Hepatocyte (in vitro differentiated cells): ENCODE data around the gene L3MBTL3. TPM values are rescaled to one million over a fixed set of nuclear protein-coding genes. Genes with fewer than 3 reads are reported as not detected.
A peak's percentile ranks its signal among the peaks of the same experiment; 100 is the strongest.

Source experiments
- DNase-seq: peaks from one replicate; pipeline ENCODE4 v3.0.0-alpha.2; 2016; ENCODE audit warnings: low spot score
- H2AFZ ChIP-seq: fragments of 200-600 bp; sonication (generic); 2 replicates; pipeline ENCODE4 v1.6.0; 2016; ENCODE audit warnings: antibody characterized with exemption, mild to moderate bottlenecking
- H3K27ac ChIP-seq: fragments of 200-600 bp; sonication (generic); 2 replicates; pipeline ENCODE4 v1.5.1; 2016; ENCODE audit warnings: mild to moderate bottlenecking
- H3K27me3 ChIP-seq: fragments of 200-600 bp; sonication (generic); 2 replicates; pipeline ENCODE4 v1.6.1; 2016
- H3K36me3 ChIP-seq: fragments of 200-600 bp; sonication (generic); replicated peaks from 2 replicates; pipeline ENCODE4 v1.5.1; 2016; ENCODE audit warnings: low read depth; ENCODE audit not compliant: insufficient read depth
- H3K4me1 ChIP-seq: fragments of 200-600 bp; sonication (generic); 2 replicates; pipeline ENCODE4 v1.5.1; 2016; ENCODE audit warnings: mild to moderate bottlenecking, moderate library complexity; ENCODE audit not compliant: insufficient read depth
- H3K4me2 ChIP-seq: fragments of 200-600 bp; sonication (generic); 2 replicates; pipeline ENCODE4 v1.6.0; 2016
- H3K4me3 ChIP-seq: fragments of 200-600 bp; sonication (generic); 2 replicates; pipeline ENCODE4 v1.5.1; 2016; ENCODE audit warnings: mild to moderate bottlenecking
- H3K79me2 ChIP-seq: fragments of 200-600 bp; sonication (generic); 2 replicates; pipeline ENCODE4 v1.6.0; 2017; ENCODE audit warnings: mild to moderate bottlenecking
- H3K9me2 ChIP-seq: fragments of 200-600 bp; sonication (generic); replicated peaks from 2 replicates; pipeline ENCODE4 v1.6.0; 2017; ENCODE audit warnings: mild to moderate bottlenecking; ENCODE audit not compliant: insufficient read depth
- H3K9me3 ChIP-seq: fragments of 200-600 bp; sonication (generic); 2 replicates; pipeline ENCODE4 v1.5.1; 2016; ENCODE audit warnings: low read depth, mild to moderate bottlenecking
- H4K20me1 ChIP-seq: fragments of 200-600 bp; sonication (generic); 2 replicates; pipeline ENCODE4 v1.6.0; 2016; ENCODE audit warnings: mild to moderate bottlenecking; ENCODE audit not compliant: insufficient read depth, poor library complexity, severe bottlenecking
- CTCF ChIP-seq: fragments of 200-600 bp; sonication (generic); IDR thresholded peaks from 2 replicates; pipeline ENCODE4 v1.5.1; 2016; ENCODE audit warnings: antibody characterized with exemption, mild to moderate bottlenecking; ENCODE audit not compliant: poor library complexity
- EZH2 ChIP-seq: fragments of 200-600 bp; sonication (generic); IDR thresholded peaks from 2 replicates; pipeline ENCODE4 v1.6.1; 2016; ENCODE audit warnings: antibody characterized with exemption, mild to moderate bottlenecking, borderline replicate concordance
- EZH2phosphoT487 ChIP-seq: fragments of 200-600 bp; sonication (generic); IDR thresholded peaks from one replicate; pipeline ENCODE4 v1.6.1; 2018; ENCODE audit warnings: antibody characterized with exemption, mild to moderate bottlenecking, low read depth, moderate library complexity; ENCODE audit not compliant: unreplicated experiment, severe bottlenecking
- WGBS: methylation state at CpG from one replicate; pipeline ENCODE4 v1.1.6; 2016; ENCODE audit warnings: low lambda C conversion rate; ENCODE audit errors: missing lambda C conversion rate; 5-methylcytosine and 5-hydroxymethylcytosine counted together
- polyA plus RNA-seq: library from polyadenylated mRNA; unstranded; fragments of >200 nt; fragmentation: Nextera tagmentation; extraction: Ambion mirVana; gene quantifications from 2 replicates; pipeline ENCODE4 v1.2.1, GENCODE V29; 2016
- total RNA-seq: library from RNA; depleted of rRNA; stranded (reverse); fragments of >200 nt; gene quantifications from 2 replicates; pipeline ENCODE4 v1.2.3, GENCODE V29; 2014

L3MBTL3 gene
- total and polyA plus RNA-seq, 2 experiments from 2014 or later: 5.3 to 20.1 TPM

- Histone ChIP-seq H3K9me2 (no peaks in the 10 kb centered on the region), H3K36me3 (no peaks in the 10 kb centered on the region), H3K4me1 (no peaks in the 10 kb centered on the region), H2AFZ (no peak overlapping the region), H3K9me3 (no peaks in the 10 kb centered on the region), H4K20me1 (no peaks in the 10 kb centered on the region), H3K27ac (no peak overlapping the region), H3K4me3 (no peak overlapping the region), H3K4me2 (no peak overlapping the region), H3K27me3 (no peaks in the 10 kb centered on the region), H3K79me2 (peaks cover 29% of the 10 kb centered on the region)
- WGBS: 78% methylated on average over 3 of the region's 3 CpGs
- no peak for DNase-seq
- no peak for TF ChIP-seq EZH2phosphoT487
- TF ChIP-seq EZH2: no peak
- TF ChIP-seq CTCF: peak; percentile 42
These were observed 18.9 kb downstream of the L3MBTL3 start for GRCh38 chr6:130037207-130037811.

GRCh38 chr6:130041594-130041993 lies 23.2 kb downstream of the L3MBTL3 start:
- DNase-seq: no peak
- Histone ChIP-seq H3K4me2 (no peak overlapping the region), H3K36me3 (no peaks in the 10 kb centered on the region), H3K4me3 (no peak overlapping the region), H3K9me3 (no peaks in the 10 kb centered on the region), H3K79me2 (peaks cover 22% of the 10 kb centered on the region), H2AFZ (no peak overlapping the region), H4K20me1 (no peaks in the 10 kb centered on the region), H3K4me1 (no peaks in the 10 kb centered on the region), H3K27ac (no peak overlapping the region), H3K9me2 (no peaks in the 10 kb centered on the region), H3K27me3 (no peaks in the 10 kb centered on the region)
- no peak for TF ChIP-seq EZH2phosphoT487
- no peak for TF ChIP-seq EZH2
- no peak for TF ChIP-seq CTCF

GRCh38 chr6:130043344-130043743 lies 25.0 kb downstream of the L3MBTL3 start:
- 78% methylated on average over 4 of the region's 4 CpGs for WGBS
- Histone ChIP-seq H3K27me3 (no peaks in the 10 kb centered on the region), H3K4me3 (no peak overlapping the region), H3K4me2 (no peak overlapping the region), H3K4me1 (no peaks in the 10 kb centered on the region), H3K9me3 (no peaks in the 10 kb centered on the region), H2AFZ (no peak overlapping the region), H3K79me2 (peaks cover 9% of the 10 kb centered on the region), H3K27ac (no peak overlapping the region), H4K20me1 (no peaks in the 10 kb centered on the region), H3K36me3 (no peaks in the 10 kb centered on the region), H3K9me2 (no peaks in the 10 kb centered on the region)
- no peak for TF ChIP-seq CTCF
- TF ChIP-seq EZH2: no peak
- TF ChIP-seq EZH2phosphoT487: no peak
- DNase-seq: no peak
